ENCODE results near the gene LARGE2.

Gene LARGE2

DNA sequence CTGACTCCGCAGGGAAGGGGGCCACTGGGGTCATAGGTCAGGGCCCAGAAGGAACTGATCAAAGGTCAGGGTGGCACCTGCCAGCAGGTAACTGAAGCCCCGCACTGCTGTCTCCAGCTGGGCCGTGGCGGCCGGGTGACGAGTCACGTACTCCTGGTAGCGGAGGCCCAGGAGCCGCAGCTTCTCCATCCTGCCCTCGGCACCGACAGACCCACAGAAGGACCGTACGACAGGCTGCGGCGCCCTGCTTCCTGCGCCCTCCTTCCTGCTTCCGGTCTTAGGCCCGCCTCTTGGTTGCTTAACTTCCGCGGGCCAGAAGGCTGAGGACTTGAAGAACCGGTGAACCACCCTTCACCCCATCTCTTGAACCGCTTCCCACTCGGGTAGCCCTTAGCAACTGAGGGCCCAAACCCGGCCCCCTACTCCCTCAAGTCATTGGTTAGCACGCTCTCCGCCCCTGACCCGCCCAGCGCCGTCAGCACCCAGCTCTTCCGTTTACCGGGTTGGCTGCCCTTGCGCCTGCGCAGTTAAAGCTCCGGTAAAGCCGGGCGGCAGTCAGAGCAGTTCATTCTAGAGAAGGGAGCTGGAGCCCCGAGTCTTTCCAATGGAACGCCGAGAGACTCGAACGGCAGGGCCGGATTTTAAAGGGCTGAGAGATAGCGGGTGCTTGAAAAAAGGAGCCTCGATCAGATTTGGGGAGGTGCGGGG, 4.7 kb upstream of the LARGE2 start, which contains the start of gene PEX16:
Gene PEX16 (minus strand): TSS at position 255 of the 708 bp plus-strand sequence. CDS start 66 bp downstream, at position 189.
- peak; percentile 97 for DNase-seq

- DNase-seq, result peak; percentile 60
Observed at GRCh38 chr11:45918331-45918941, 4.0 kb upstream of the LARGE2 start.

DNA sequence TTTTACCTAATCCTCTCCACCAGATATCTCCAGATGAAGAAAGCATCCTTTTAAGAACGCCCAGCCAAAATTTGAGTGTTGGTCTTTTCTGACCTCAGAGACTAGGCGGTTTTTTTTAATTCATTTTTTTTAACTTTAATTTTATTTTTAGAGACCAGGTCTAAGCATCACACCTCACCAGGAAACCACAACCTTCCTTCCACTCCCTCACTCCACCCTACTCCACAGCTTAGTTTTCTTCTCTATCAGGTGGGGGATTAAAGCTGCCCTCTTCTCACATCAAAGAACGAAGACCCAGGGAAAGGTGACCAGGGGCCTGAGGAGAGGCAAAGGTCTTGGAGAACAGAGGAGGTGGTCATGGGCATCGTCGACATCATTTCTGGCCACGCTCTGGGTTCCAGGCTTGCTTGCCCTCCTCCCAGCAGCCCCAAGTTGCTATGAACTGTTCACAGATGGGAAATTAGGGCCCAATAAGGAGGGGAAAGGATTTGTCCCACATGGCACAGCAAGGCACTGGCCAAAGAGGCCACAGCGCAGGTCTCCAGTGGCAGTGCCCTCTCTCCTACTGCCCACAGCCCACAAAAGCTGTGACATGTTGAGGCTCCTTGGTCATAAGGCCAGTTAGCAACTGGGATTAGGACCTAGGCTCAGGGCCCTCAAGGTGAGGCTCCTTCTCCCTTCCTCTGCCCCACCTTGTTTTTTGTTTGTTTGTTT, 3.3 kb upstream of the LARGE2 start:
- no peak for DNase-seq

- DNase-seq, result no peak
Observed at GRCh38 chr11:45919806-45920530, 2.5 kb upstream of the LARGE2 start.

DNA sequence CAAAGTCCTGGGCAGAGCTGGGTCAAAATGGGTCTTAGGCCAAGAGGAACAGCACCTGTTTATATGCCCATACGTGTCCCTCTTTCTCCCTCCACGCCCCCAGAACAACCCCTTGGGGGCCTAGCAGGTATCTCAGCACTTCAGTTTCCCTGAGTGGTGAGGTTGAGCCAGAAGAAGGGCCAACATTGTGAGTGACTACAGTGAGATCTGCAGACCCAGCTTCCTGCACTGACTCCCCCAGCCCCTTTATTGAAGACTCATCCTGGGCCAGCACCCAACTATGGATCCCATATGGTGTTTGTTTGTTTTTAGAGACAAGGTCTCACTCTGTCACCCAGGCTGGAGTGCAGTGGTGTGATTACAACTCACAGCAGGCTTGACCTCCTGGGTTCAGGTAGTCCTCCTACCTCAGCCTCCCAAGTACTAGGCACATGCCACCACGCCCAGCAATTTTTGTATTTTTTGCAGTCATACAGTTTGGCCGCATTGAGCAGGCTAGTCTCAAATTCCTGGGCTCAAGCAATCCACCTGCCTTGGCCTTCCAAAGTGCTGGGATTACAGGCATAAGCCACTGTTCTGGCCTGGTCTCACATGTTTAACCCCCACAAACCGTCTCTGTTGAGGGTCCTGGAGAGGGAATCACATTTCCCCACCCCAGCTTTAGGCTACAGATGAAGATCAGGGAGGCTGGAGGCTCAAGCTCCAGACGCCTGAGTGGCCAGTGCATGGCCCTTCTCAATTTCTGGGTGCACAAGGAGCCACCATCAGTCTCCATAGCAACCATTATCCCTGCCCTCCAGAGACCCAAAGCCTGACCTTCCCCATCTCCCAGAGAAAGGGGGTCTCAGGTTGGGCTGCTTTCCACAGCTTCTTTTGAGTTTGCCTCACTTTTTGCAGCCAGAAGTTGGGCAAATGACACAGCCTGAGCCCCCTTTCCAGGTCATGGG, 1.7 kb upstream of the LARGE2 start:
- no peak for DNase-seq

GRCh38 chr11:45921561-45922424, 663 bp upstream of the LARGE2 start:
- peak; percentile 91 for DNase-seq

DNA sequence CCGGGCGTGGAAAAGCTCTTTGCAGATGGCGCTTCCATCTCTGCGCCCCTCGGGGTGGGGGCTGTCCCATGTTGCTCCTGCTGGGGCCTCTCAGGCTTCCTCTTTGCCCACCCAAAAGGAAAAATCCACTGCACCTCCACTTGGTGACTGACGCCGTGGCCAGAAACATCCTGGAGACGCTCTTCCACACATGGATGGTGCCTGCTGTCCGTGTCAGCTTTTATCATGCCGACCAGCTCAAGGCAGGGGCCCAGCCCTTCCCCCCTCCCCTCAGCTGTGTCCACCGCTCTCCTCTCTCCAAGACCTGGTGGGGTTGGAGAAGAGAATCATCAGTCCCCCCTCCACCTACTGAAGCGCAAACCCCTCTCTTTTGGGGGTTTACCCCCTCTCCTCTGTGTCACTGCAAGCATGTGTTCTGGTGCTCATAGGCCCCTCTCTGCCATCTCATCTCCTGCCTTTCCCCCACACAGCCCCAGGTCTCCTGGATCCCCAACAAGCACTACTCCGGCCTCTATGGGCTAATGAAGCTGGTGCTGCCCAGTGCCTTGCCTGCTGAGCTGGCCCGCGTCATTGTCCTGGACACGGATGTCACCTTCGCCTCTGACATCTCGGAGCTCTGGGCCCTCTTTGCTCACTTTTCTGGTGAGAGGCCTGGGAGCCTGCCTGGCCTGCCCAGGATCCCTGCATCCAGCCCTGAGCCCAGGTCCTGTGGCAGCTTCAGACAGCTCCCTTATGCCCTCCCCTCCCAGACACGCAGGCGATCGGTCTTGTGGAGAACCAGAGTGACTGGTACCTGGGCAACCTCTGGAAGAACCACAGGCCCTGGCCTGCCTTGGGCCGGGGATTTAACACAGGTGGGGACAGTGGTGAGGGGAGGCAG, 1.8 kb downstream of the LARGE2 start:
- DNase-seq, result no peak

DNA sequence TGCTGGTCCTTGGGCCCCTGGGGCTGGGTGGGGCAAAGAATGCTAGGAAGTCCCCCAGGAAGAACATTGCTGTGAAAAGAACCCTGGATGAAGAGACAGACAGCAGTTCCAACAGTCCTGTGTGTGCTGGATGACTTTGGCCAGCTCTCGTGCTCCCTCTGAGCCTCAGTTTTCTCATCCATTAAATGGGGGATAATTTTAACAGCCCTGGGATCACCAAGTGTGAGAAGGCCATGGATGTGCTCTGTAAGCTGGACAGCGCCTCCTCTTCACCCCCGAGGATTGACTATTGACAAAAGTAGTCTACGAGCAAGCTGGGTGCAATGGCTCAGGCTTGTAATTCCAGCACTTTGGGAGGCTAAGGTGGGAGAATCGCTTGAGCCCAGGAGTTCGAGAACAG, 2.5 kb downstream of the LARGE2 start:
- no peak for DNase-seq

DNA sequence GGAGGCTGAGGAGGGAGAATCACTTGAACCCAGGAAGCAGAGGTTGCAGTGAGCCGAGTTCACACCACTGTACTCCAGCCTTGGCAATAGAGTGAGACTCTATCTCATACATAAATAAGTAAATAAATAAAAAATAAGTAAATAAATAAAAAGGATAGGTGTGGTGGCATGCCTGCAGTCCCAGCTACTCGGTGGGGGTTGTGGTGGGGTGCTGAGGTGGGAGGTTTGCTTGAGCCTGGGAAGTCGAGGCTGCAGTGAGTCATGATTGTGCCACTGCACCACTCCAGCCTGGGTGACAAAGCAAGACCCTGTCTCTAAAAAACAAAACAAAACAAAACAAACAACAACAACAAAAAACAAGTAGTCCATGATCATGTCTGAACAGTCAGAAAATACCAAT, 3.1 kb downstream of the LARGE2 start:
- no peak for DNase-seq

- no peak for DNase-seq
Observed at GRCh38 chr11:45926001-45926401, 3.5 kb downstream of the LARGE2 start.

GRCh38 chr11:45926536-45927331, 4.3 kb downstream of the LARGE2 start:
- no peak for DNase-seq

GRCh38 chr11:45927332-45927683, 4.9 kb downstream of the LARGE2 start:
- no peak for DNase-seq

GRCh38 chr11:45927684-45928413, 5.4 kb downstream of the LARGE2 start:
- DNase-seq, result no peak

DNA sequence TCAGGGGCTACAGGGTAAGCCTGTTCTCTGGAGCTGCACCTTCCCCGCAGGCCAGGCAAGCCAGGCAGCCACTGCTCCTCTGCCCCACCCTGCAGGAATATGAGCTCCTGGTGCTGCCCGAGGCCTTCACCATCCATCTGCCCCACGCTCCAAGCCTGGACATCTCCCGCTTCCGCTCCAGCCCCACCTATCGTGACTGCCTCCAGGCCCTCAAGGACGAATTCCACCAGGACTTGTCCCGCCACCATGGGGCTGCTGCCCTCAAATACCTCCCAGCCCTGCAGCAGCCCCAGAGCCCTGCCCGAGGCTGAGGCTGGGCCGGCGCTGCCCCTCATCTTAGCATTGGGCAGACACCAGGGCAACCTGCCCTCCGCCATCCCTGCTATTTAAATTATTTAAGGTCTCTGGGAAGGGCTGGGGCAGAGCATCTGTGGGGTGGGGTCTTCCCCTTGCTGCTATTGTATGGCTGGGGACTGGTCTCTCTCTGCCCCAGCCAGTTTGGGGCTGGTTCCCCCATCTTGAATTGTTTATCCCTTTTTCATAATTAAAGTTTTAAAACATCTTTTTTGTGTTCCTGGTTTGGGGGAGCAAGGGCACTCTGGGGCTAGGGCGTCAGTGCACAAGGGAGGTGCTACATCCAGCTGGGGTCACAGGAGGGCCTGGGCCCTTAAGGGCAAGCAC, 6.2 kb downstream of the LARGE2 start:
- DNase-seq, result no peak

GRCh38 chr11:45929486-45930030, 7.1 kb downstream of the LARGE2 start:
- no peak for DNase-seq

- DNase-seq, result peak; percentile 92
Observed at GRCh38 chr11:45930031-45930794, 7.8 kb downstream of the LARGE2 start.

Data from NCI-H2029 (cell line).